ENCODE data around the gene POLD2.
"Not testable (repeated sequence)": the region's sequence is repeated elsewhere in the genome, so short reads cannot be mapped to it uniquely, and the experiment has no call there.

POLD2 gene

DNA sequence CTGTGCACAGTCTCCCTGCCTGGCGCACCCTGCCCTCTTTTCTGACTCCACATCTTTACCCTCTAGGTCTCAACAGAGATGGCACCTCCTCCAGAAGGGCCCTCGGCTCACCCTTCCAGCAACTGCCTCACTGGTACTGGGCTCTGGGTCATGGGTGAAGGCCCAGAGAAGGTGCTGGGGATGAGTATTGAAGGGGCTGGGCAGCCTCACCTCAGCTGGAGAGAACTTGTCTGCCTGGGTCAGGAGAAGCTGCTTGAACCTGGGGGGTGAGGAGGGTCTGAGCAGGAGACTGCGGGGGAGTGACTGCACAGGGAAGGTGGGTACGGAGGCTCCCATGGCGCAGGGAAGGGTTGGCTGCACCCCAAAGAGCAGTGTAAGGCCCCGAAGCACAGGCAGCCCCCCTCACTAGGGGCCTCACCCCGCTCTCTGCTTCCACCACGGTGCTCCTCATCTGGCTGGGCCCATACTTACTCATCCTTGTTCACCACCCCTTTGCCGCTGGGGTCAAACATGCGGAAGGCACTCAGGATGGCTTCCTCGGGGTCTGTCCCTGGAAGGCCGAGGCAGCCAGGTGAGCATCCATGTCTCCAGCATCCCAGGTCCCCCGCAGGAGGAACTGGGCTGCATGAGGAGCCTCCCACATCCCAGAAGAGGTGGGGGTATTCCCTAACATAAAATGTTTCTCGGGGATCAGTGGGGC lies 16.1 kb upstream of the POLD2 start:
- no peak for DNase-seq (ENCODE audit: low read depth in 2 of 2)

DNA sequence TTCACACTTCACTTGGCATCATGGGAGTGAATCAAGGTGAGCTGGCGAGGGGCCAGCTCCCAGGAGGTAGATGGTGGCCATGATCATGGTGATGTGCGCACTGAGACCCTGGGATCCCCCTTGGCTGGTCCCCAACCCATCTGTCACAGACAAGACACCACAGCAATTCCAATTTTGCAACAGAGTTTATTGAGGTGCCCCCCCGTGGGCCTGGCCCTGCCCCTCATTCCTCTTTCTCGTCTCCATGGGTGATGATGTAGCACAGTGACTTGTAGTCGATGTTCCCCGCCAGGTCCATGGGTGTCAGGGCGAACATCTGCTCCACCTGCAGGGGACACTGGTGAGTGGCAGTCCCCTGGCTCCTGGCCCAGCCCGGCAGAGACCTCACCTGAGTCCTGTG lies 15.3 kb upstream of the POLD2 start:
- no peak for DNase-seq (ENCODE audit: low read depth in 2 of 2)

GRCh38 chr7:44136731-44137130 lies 13.4 kb upstream of the POLD2 start:
- DNase-seq (ENCODE audit: low read depth in 2 of 2) = no peak

DNA sequence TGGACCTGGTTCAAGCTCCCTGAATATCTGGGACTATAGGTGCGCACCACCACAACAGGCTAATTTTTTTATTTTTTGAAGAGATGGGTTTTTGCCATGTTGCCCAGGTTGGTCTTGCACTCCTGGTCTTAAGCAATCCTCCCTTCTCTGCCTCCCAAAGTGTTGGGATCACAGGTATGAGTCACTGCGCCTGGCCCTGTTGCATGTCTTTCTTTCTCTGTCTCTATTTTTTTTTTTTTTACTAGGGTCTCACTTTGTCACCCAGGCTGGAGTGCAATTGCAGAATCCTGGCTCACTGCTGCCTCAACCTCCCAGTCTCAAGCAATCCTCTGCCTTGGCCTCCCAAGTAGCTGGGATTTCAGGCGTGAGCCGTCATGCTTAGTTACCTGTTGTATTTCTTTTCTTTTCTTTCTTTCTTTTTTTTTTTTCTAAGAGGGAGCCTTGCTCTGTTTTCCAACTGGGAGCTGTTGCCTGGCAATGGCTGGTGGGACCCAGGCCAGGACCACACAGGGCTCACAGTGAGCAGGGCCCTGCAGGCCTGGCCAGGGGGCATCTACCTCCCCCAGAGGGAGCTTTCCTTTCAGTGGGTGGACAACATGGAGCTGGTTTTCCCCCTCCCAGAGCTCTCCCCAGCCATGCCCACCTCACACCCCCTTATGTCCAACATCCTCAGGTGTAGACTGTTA lies 11.7 kb upstream of the POLD2 start:
- DNase-seq (ENCODE audit: low read depth in 2 of 2) = no peak

- DNase-seq (ENCODE audit: low read depth in 2 of 2) = no peak
Measured at GRCh38 chr7:44133295-44133694, 9.9 kb upstream of the POLD2 start.

DNA sequence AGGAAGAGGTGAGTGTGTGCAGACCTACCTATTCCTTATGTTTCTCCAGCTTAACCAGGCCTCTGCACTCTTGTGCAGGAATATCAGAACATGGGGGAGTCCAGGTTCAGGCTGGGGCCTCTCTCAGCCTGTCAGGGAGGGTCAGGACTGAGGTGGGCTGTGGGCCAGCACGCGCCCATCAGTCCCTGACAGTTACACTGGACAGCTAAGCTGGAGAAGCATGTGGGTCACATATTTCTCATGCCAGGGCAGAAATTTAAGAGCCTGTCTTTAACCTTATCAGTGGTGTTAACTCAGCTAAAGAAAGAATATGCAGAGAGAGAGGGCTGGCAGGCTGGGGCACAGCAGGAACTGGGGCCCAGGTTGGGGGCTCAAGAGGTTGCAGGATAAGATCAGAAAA lies 8.7 kb upstream of the POLD2 start:
- no peak for DNase-seq (ENCODE audit: low read depth in 2 of 2)

DNA sequence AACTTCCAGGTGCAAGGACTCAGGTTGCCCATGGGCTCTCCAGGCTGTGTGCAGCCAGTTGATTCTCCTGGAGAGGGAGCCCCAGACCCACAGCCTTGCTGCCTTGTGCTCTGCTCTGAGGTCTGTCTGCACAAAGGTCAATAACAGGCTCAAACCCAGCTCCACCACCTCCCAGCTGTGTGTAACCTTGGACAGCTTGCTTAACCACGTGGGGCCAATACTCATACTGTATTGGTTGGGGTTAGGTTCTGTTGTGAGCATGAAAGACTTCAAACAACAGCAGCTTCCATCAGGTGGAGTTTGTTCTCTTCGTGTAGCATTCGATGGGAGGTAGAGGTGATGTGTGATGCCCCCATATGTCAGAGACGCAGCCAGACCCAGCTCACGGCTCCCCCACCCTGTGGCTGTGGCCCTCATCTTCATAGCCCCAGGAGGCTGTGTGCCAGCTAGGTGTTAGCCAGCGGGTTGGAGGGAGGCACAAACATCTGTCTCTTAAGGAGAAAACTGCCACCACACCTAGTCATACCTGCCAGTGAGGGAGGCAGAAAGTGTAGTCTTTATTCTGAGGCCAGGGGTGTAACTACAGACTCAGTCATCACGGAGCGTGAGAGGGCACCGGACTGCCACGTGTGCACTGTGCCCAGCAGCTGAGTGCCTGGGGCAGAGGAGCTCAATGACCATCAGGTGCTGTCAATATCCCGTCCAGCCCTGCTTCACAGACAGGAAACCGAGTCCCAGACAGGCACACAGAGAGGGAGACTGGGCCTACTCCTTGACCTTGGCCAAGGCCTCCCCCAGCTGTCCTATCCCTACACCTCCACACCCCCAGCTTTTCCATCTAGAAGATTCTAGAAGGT lies 8.1 kb upstream of the POLD2 start:
- DNase-seq (ENCODE audit: low read depth in 2 of 2) = no peak

DNA sequence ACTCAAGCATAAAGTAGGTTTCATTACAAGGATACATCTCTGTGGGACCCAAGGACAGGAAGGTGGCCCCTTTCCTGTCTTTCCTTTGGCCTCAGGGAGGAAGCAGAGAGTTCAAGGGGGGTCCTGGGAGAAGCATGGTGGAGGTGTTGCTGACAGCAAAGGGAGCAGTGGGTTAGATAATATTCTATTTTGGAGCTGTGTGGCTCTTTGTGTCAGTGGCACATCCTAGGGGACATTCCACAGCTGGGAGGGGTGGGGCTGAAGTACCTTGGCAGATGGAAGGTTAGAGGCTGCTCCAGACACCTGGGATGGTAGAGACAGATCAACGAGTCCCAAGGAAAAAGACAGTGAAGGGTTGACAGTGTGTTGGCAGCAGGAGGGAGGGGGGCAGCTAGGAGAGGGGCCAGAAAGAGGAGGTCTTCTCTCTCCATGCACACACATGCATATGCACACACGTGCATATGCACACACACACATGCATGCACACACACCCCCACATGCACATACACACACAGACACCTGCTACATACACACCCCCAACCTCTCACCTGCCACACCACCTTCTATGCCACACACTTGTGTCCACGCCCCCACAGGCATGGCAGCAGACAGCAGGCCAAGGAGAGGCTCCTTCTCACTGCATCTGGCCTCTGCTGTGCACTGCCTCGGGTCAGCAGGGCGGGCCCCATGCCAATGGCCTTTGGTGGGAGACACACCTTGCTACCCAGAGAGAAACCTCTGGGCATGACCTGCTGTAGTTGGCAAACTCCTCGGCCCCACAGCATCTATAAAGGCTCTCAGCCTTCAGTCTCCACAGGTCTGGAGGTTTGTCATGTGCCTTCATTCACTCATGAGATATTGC lies 5.6 kb upstream of the POLD2 start:
- no peak for DNase-seq (ENCODE audit: low read depth in 2 of 2)

GRCh38 chr7:44127161-44127560 lies 3.8 kb upstream of the POLD2 start:
- DNase-seq (ENCODE audit: low read depth in 2 of 2) = no peak

GRCh38 chr7:44126574-44126973 lies 3.2 kb upstream of the POLD2 start:
- not testable (repeated sequence) for DNase-seq (ENCODE audit: low read depth in 2 of 2)

DNA sequence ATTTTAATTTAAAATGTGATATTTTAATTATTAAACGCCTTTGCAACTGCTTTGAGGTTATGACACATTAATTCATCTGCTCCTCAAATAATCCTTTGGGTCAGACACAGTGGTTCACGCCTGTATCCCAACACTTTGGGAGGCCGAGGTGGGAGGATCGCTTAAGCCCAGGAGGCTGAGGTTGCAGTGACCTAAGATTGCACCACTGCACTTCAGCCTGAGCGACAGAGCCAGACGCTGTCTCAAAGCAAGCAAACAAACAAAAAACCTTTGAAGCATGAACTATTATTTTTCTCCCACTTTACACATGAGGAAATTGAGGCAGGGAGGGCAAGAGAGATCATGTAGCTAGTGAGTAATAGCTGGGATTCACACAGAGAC lies 1.5 kb upstream of the POLD2 start:
- DNase-seq (ENCODE audit: low read depth in 2 of 2) = no peak

GRCh38 chr7:44122529-44122928 lies 819 bp downstream of the POLD2 start:
- DNase-seq (ENCODE audit: low read depth in 2 of 2) = no peak

GRCh38 chr7:44121761-44122420 lies 1.5 kb downstream of the POLD2 start:
- DNase-seq (ENCODE audit: low read depth in 2 of 2) = no peak

DNA sequence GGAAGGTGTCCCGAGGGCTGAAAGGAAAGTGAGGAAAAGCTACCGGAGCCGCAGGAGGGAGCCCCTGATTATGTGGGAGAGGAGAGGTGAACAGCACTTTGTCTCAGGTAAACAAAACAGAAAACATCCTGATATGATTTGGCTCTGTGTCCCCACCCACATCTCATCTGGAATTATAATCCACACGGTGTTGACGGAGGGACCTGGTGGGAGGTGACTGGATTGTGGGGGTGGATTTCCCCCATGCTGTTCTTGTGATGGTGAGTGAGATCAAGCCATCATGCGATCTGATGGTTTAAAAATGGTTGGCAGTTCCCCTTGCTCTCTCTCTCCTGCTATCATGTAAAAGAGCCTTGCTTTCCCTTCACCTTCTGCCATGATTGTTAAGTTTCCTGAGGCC lies 3.0 kb downstream of the POLD2 start:
- no peak for DNase-seq (ENCODE audit: low read depth in 2 of 2)

DNA sequence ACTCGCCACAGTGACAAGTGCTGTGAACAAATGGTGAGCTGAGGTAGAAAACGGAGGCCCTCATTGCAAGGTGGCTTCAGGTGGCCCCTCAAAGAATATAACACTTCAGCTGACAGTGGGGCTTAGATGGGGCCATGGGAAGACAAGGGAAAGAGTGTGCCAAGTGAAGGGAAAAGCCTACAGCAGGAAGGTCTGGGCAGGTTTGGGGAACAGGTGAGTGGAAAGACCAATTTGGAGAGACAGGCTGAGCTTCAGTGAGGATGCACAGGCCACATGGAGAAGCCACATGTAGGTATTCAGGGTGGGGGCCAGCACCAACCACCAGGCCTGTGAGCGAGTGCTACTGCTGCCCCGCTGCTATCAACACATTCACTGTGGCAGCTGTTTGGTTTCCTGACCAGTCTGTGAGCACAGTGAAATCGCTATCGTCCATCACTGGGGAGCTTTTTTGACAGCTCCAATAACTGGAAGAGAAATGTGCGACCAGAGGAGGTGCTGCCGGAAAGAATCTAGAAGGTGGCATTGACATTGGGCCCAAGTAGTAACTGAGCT lies 3.4 kb downstream of the POLD2 start:
- no peak for DNase-seq (ENCODE audit: low read depth in 2 of 2)

DNA sequence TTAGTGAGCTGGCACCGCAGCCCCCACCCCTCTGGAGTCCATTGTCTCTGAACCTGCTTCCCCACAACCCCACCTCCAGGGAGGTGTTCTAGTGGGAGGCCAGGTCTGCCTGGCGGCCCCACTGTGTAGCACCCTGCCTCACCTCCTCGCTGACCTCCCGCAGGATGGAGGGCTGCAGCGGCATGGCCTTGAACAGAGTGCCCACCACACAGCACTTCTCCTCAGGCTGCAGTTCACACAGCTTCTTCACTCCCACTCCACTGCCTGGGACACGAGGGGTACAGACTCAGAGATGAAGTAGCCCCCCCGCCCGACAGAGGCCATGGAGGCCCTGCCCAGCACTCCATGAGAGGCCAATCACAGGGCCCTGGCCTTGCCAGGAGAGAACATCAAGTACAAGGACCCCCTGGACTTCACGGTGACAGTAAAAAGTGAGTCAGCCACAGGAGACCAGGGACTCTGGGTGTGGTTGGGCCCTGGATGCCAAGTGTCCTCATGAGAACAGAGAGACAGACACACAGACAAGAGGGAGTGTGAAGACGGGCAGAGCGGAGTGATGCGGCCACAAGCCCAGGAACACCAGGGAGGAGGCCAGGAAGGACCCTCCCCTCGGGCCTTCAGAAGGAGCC lies 5.4 kb downstream of the POLD2 start:
- no peak for DNase-seq (ENCODE audit: low read depth in 2 of 2)

DNA sequence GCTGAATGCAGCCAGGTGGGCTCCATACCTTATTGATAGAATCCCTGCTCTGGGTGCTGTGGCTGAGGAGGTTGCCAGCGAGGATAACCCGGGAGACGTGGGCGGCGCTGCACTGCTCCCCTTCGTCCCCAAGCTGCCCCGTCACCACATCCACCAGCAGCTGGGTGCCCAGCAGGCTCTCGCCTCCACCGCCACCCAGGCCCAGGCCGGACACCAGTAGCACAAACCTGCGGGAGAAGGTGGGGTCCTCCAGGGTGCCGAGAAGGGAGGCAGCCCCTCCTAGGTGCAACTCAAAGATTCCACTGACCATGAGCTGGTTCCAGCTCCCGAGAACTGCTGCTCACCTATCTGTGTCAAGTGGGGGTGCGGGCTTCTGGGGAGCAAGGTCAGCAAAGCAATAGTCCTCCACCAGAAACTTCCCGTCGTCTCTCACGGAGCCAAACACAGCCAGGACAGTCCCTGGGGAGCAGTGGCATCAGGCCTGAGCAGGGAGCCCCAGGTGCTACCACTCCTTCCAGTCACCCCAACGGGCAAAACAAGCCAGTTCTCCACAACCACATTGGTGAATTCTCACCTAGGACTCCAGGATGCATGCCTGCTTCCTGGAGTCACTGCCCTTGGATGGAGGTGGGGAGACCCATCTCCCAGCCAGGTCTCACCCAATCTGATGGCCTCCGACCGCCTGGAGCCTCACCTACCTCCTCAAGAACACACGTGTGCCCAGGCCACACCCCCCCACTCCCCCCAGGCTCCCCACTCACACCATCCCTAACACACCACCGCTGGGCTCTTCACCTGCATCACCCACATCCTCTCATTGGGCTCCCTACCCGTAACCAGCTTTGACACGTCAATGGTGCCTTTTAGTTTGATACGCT lies 6.3 kb downstream of the POLD2 start:
- DNase-seq (ENCODE audit: low read depth in 2 of 2) = no peak

DNA sequence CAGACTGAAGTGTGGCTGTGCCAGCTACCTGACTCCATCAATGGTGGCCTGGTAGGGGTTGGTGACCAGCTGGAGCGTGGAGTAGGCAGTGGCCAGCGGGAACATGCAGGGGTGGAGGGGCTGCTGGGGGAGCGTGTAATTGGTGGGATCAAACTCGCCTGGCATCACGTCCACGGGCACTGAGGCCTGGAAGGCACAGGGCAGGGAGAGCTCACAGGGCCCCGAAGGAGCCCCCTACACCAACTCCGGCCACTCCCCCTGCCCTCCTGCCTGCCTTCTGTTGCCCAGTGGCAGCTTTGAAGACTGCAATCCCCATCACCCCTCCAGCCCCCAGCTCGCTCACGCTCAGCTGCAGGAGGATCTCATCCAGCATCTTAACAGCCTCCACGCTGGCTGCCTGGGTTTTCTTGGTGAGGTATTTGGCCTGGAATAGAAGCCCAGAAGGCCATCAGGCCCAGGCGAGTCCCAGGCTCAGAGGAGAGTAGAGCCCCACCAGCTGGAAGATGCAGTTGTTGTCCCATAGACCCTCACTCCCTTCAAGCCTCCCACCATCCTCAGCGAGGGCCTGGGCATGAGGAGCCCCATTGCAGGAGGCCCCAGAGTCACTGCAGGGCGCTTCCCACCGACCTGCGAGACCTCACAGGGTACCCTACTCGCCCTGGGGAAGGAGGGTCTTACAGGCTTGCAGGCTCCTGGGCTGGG lies 7.1 kb downstream of the POLD2 start:
- DNase-seq (ENCODE audit: low read depth in 2 of 2) = no peak
